HG03280 (cell line): ENCODE results near the gene CLIP2.
"Not testable (repeated sequence)": the region's sequence is repeated elsewhere in the genome, so short reads cannot be mapped to it uniquely, and the experiment has no call there.

ENCODE experiments used
- ATAC-seq: cut with Tn5 transposase; IDR thresholded peaks from one replicate; pipeline ENCODE4 v1.9.1; 2021; ENCODE audit warnings: mild to moderate bottlenecking, moderate library complexity; ENCODE audit not compliant: unreplicated experiment

Gene CLIP2

DNA sequence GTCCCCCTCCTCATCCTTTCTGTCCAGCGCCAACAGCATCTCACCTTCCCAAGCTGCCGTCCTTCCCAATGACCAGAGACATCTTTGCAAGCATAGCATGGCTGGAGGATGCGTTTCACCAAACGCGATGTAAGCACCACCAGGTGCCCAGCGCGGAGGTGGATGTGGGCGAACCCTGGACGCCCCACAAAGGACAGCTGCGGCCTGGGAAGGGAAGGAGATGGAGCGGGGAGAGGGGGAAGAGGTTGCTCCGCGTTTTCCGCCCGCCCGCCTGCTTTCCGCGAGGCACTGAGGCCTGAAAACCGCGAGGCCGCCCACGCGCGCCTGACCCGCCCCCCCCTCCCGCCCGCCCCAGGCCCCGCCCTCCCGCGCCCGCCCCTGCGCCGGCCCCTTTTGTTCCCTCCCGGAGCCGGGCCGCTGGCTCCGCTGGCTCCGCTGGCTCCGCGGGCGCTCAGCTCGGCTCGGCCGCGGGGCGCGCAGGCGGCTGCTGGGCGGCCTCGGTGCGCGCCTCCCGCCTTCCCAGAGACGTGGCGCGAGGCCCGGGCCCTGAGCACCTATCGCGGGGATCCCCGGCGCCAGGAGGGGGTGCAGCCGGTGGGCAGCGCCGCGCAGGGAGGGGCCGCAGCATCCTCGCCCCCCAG, at the start of gene CLIP2:
TSS of gene CLIP2 (plus strand) at position 390 of the 641 bp plus-strand sequence. CDS start 28,140 bp downstream, outside the sequence.
- peak; percentile 62 for ATAC-seq

DNA sequence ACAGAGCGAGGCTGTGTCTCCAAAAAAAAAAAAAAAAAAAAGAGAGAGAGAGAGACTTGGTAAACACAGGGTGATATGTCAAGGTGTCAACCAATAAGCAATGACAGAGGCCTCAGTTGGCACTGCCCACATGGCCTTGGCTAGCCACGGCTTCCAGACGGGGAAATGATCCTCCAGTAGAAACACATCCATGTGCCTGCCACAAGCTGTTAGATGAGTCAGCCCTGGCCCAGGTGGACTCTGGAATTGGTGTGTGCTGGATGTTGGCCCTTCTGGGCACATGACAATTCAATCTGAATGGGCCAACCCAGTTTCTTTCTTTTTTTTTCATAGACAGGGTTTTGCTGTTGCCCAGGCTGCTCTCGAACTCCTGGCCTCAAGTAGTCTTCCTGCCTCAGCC, 48.7 kb upstream of the CLIP2 start:
- no peak for ATAC-seq

DNA sequence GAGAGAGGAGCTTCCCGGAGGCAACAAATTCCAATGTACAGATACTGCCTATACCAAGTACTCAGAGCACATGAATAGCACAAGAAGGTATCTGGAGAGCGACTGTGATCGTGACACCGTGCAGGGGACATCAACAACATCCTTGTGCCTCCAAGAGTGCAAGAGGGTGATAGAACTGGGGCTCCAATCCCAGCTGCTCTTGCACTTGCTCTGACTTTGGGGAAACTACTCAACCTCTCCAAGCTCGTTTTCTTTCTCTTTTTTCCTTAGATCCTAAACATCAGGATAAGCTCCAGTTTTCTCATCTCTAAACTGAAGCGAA, 47.1 kb upstream of the CLIP2 start:
- no peak for ATAC-seq

DNA sequence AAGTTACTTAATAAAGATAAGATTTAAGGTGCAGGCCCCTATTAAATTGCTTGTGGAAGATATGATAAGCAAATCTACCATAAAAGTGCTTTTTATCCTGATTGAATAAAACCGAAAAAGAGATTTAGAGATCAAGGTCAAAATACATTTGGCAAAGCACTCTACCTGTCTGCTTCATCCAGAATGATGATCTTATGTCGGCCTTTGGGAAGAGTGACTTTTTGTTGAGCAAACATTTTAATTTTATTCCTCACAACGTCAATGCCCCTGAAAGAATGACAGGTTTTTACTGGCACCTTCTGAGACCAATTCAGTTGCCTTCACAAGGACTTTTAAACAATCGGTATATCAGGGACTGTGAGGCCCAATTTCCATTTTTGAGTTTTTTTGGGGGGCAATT, 42.7 kb upstream of the CLIP2 start:
- ATAC-seq, result no peak

DNA sequence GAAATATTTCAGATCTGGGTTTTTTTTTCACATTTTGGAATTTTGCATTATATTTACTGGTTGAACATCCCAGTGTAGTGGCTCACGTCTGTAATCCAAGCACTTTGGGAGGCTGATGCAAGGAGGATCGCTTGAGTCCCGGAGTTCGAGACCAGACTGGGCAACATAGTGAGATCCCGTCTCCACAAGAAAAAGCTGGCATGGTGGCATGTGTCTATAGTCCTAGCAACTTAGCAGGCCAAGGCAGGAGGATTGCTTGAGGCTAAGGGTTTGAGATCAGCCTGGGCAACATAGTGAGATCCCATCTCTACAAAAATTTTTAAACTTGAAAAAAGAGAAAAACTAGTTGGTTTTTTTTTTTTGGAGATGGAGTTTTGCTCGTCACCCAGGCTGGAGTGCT, 41.1 kb upstream of the CLIP2 start:
- no peak for ATAC-seq

DNA sequence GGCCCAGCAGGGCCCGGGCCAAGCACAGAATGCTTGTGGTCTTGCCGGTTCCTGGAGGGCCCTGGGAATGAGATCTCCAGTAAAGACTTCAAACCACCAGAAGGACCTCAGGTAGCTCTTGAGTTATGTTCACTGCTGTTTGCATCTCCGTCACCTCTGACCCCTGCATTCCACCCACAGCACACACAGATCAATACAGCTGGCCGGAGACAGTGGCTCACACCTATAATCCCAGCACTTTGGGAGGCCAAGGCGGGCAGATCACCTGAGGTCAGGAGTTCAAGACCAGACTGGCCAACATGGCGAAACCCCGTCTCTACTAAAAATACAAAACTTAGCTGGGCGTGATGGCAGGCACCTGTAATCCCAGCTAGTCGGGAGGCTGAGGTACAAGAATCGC, 40.1 kb upstream of the CLIP2 start:
- ATAC-seq, result not testable (repeated sequence)

DNA sequence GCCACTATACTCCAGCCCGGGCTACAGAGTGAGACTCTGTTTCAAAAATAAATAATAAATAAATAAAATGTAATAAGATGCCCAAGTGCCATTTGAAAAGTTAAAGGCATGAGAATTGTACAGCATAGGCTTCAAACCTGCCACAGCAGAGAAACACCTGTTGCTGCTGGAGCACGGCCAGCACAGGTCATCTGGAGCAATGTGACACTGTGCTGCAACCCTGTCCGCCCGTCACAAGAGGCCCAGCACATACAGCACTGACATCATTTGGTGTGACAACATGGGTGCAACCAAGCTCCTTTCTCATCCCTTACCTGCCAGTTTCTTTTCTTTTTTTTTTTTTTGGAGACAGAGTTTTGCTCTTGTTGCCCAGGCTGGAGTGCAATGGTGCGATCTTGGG, 36.3 kb upstream of the CLIP2 start:
- ATAC-seq, result no peak

DNA sequence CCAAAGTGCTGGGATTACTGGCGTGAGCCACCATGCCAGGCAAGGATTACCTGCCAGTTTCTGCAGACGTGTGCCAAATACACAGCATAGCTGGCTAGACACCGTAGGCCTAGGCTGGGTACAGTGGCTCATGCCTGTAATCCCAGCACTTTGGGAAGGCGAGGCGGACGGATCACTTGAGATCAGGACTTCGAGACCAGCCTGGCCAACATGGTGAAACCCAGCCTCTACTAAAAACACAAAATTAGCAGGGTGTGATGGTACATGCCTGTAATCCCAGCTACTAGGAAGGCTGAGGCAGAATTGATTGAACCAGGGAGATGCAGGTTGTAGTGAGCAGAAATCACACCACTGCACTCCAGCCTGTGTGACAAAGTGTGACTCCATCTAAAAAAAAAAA, 35.9 kb upstream of the CLIP2 start:
- ATAC-seq, result no peak

DNA sequence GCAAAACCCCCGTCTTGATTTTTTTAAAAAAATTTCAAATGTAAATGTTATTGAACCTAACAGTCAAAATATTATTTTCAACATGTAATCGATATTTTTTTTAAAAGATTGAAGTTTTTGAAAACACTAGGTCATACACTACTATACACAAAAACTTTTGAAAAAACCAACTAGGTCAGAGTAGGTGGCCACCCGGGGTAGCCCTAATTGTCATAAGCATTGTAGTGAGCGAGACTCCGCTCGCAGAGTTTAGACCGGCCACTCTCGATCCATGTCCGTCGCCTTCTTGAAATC, 35.4 kb upstream of the CLIP2 start:
- ATAC-seq, result no peak

DNA sequence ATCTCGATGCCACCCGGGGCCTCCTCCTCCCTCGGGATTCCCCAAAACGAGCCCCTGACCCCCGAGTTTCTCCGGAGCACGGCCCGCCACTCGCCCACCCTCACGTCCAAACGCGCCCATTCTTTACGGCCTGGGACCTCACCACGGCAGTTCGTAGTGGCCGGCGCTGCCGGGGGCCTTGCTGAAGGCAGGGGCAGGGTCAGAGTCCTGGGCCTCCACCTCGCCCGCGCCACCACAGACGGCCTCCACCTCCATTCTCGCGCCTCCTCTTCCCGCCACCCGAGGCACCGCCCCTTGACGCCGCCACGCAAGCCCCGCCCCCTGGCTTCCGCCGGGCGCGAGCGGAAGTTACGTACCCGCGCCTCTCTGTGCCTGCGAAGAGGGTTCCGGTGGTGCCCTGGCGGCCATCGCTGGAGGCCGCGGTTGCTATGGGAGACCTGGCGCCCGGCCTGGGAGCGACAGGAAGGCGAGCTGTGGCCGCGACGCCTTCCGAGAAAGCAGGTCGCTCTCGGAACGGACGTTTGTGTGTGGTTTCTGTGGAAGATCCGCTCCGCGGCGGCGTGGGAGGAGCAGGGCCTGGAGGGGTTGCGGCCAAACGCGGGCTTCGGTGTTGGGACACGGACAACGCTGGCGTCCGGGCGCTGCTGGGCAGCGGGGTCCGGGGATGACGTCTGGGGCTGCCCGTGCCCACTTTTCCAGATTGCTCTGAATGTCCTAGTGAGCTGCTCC, 34.9 kb upstream of the CLIP2 start, which contains the start of gene RFC2:
TSS of gene RFC2 (minus strand) at position 271 of the 729 bp plus-strand sequence. CDS start at position 255, 16 bp downstream.
- ATAC-seq, result peak; percentile 95

DNA sequence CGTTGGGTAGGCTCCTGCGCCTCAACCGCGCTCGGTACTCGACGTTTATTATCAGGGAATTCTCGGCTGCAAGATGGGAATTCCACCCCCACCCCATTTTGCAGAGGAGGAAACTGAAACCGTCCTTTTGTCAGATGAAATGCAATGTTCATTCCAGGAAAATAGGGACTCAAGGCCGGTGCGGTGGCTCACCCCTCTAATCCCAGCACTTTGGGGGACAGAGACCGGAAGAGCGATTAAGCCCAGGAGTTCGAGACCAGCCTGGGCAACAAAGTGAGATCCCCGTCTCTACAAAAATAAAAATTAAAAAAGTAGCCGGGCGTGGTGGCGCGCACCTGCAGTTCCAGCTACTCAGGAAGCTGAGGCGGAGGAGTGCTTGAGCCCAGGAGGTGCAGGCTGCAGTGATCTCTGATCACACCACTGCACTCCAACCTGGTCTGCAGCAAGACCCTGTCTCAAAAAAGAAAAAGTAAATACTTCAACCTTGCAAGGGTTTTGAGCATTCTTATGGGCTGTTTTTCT, 34.3 kb upstream of the CLIP2 start:
- ATAC-seq, result no peak

DNA sequence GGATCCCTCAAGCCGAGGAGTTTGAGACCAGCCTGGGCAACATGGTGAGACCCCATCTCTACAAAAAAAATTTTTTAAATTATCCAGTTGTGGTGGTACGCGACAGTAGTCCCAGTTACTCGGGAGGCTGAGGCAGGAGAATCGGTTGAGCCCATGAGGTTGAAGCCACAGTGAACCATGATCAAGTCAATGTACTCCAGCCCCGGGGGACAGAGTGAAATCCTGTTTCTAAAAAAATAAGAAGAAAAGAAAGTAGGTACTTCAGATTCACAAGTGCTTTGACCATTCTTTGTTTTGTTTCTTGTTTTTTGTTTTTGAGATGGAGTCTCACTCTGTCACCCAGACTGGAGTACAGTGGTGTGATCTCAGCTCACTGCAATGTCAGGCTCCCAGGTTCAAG, 33.7 kb upstream of the CLIP2 start:
- not testable (repeated sequence) for ATAC-seq

DNA sequence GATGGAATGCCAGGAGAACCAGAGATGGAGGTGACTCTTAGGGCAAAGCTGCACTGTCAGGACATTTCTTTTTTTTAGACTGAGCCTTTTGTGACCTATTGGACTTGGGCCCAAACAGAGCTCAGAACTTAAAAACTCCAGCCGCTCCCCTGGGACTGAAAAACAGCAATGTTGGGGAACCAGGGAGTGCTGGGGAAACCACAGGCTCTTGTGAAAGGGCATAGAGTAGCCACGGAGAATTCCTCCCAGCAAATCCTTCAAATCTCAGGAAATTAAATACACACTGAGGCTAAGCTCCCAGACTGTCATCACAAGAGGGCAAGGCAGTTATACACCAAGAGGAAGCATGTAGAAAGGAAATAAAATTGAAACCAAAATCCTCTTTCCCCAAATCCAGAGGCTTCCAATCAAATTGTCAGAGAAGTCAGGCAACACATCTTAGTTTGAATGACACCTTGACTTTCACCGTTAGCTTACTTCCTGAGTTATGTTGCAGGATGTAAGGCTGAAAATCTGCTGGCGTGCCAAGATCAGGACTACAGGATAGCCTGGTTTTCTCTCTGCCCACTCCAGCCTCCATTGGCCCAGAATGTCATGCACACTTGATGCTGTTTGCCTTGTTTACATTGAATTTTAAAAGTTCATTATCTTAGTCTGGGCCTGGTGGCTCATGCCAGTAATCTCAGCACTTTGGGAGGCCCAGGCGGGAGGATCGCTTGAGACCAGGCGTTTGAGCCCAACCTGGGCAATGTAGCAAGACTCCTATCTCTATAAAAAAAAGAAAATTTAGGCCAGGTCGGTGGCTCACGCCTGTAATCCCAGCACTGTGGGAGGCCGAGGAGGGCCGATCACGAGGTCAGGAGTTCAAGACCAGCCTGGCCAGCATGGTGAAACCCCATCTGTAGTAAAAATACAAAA, 32.5 kb upstream of the CLIP2 start:
- ATAC-seq, result no peak

DNA sequence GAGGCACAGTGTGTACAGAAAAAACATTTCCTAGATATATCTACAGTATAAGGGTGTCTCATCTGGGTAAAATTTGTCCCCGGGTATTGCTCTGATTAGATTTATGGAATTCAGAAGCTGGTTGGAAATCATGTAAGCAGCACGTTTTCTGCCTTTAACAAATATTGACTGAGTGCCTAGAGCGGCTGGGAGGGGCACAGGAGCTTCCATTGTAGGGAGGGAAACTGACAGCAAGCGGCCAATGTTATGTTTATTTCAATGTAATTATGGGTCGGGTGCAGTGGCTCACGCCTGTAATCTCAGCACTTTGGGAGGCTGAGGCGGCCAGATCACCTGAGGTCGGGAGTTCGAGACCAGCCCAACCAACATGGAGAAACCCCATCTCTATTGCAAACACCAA, 30.6 kb upstream of the CLIP2 start:
- no peak for ATAC-seq

DNA sequence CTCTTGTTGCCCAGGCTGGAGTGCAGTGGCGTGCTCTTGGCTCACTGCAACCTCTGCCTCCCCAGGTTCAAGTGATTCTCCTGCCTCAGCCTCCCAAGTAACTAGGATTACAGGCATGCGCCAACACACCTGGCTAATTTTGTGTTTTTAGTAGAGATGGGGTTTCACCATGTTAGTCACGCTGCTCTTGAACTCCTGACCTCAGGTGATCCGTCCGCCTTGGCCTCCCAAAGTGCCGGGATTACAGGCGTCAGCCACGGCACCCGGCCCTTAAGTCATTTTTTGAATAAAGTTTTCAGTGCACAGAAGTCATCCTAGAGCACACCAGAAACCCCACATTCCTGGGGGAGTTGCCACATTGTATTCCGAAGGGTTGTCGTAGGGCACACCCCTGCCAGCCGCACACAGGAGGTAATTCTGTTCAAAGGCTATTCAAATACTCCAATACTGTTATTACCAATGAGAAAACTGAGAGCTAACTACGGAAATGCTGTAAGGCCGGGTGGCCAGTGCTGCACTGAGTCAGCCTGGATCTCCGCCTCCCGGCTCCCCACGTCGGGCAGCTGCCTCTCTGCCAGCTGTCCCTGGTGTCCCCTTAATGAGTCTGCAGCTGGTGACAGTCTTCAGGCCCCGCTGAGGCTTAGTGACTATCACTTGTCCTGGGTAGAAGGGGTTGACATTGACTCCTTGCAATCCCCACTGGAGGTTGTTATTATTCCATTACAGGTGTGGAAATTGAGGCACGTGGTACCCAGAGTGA, 26.4 kb upstream of the CLIP2 start:
- ATAC-seq, result no peak

DNA sequence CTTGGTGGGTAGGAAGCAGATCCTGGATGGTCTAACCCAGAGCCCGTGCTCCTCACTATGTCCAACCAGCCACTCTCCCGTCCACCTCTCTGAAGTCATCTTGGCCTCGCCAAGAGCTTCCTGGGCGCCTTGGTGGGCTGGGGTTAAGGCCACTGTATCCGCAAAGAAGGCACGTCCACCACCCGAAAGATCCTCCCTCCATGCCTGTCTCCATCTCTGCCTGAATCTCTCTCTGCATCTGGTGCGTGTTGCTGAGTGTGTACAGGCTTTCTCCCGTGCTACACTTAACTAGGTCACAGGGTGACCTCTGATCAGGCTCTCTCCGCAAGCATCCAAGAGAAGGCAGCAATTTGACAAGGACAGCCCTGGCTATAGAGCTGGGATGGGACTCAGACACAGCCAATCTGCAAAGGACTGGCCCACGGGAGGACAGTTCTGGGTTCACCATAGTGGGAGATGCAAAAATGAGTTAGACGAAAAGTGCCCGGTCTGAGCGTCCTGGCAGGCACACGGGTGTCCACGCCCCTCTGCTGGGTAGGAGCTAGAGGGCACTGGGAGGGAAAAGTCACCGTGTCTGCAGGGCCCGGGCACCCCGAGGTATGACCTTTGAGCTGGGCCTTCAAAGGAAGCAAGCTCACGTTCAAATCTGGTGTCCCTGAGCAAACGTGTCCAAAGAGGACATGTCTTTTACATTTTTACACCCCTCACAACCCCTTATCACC, 25.6 kb upstream of the CLIP2 start:
- ATAC-seq, result no peak

DNA sequence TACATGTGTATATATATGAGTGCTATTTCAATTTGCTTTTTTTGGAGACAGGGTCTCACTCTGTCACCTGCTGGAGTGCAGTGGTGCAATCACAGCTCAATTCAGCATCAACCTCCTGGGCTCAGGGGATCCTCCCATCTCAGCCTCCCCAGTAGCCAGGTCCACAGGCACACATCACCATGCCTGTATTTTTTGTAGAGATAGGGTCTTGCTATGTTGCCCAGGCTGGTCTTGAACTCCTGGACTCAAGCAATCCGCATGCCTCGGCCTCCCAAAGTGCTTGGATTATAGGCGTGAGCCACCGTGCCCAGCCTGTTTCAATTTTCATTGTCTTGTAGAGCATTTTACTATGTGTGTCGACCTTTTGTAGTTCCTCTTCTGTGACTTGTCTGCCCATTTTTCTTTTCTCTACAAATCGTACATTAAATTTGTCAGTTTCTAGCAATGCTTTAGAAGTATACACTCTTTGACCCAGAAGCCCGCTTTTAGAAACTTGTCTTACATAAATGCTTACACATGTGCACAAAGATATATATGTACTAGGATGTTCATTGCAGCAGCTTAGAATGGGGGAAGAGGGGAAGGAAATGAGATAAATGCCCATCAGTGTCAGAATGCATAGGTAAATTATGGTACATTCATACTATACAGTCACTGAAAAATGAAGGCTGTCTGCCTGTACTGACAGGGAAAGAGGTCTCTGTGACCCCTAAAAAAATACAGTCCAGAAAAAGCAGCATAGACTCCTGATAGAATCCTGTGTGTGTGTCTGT, 22.8 kb upstream of the CLIP2 start:
- ATAC-seq, result no peak

DNA sequence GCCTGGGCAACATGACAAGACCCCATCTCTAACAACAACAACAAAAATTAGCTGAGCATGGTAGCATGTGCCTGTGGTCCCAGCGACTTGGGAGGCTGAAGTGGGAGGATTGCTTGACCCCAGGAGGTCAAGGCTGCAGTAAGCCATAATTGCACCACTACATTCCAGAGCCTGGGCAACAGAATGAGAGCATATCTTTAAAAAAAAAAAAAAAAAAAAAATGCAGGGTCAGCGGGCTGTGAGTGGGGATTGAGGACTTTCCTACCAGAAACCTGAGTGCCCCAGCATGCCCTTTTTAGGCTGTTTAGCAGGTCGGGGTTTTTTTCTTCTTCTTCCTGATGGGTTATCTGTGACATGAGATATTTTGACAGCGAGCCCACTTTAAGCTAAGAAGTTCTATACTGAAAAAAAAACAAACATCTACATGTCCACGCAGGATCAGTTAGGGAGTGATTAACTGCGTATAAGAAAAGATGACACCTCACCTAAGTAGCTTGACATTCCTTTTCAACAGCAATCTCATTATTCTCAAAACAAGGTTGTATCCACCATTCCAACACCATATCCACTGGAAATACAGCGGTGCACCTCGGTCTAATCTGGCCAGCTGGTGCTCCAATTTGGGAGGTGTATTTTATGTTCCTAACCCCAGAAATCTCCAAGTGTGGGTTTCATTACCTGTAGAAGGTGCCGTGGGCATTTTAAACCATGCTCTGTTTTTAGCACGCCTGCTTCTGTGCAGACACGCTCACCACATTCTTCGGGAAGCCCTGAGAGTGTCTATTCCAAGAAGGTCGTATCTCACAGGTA, 21.2 kb upstream of the CLIP2 start:
- ATAC-seq, result no peak
